Activated T-helper 1 cell treated with anti-CD3 and anti-CD28 coated beads, Interleukin-12 subunit alpha, Interleukin-12 subunit beta, Interleukin-2, Interleukin-4 antibody, amounts not matched to agents 30 ng/mL and 10 ng/mL and 1 ng/mL, durations not matched to agents 14 hours and 24 hours and 36 hours (primary cell): ENCODE data around the gene MN1. TPM values are rescaled to one million over a fixed set of nuclear protein-coding genes. Genes with fewer than 3 reads are reported as not detected.

Experiments
- DNase-seq: peaks from one replicate; pipeline ENCODE4 v3.0.0; 2021; ENCODE audit warnings: low spot score
- H3K27ac Mint-ChIP-seq: one replicate; pipeline ENCODE4 v1.8.0; 2021; ENCODE audit warnings: mild to moderate bottlenecking, mixed read lengths
- H3K27me3 Mint-ChIP-seq: one replicate; pipeline ENCODE4 v1.8.0; 2022; ENCODE audit warnings: mild to moderate bottlenecking, moderate library complexity, mixed read lengths; ENCODE audit not compliant: insufficient read depth
- H3K36me3 Mint-ChIP-seq: one replicate; pipeline ENCODE4 v1.8.0; 2021; ENCODE audit warnings: low read depth, mixed read lengths
- H3K4me1 Mint-ChIP-seq: one replicate; pipeline ENCODE4 v1.8.0; 2021; ENCODE audit warnings: low read depth, mixed read lengths
- H3K4me3 Mint-ChIP-seq: one replicate; pipeline ENCODE4 v1.8.0; 2021; ENCODE audit warnings: mild to moderate bottlenecking, moderate library complexity, mixed read lengths
- H3K9me3 Mint-ChIP-seq: one replicate; pipeline ENCODE4 v1.8.0; 2021; ENCODE audit warnings: mixed read lengths
- intact Hi-C: fragments of 100-400 bp; cut with micrococcal nuclease; formaldehyde crosslinking; loops from one replicate; pipeline ENCODE4 v1.15.1; 2024
- total RNA-seq: library from RNA; stranded (reverse); gene quantifications from 2 replicates; pipeline ENCODE4 v1.2.3, GENCODE V29; 2022

Gene MN1
- total RNA-seq, 1 donor from 2014 or later: 0.08 TPM

DNA sequence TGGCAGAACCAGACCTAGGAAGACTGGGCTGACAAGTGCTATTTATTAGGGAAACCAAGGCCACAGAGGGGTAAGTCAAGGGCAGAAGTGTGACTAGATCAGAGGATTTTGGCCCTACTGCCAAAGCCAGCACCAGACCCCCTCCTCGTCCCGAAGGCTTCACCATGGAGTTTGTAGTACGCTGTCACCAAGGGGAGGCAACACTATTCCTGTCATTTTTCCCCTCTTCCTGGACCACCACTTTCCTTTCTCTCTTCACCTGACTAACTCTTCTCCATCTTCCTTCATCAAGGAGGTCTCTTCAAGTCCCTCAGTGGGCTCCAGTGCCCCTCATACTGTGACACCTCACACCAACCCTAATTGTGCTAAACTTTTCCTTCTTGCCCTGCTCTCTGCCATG is 34.9 kb downstream of the MN1 start:
- peaks cover 6% of the 10 kb centered on the region for H3K27me3 Mint-ChIP-seq
- no peak overlapping the region for H3K27ac Mint-ChIP-seq
- intact Hi-C loops: no loop called here
- no peaks in the 10 kb centered on the region for H3K36me3 Mint-ChIP-seq
- no peaks in the 10 kb centered on the region for H3K4me1 Mint-ChIP-seq
- DNase-seq: no peak
- H3K9me3 Mint-ChIP-seq: no peaks in the 10 kb centered on the region
- H3K4me3 Mint-ChIP-seq: no peak overlapping the region

DNA sequence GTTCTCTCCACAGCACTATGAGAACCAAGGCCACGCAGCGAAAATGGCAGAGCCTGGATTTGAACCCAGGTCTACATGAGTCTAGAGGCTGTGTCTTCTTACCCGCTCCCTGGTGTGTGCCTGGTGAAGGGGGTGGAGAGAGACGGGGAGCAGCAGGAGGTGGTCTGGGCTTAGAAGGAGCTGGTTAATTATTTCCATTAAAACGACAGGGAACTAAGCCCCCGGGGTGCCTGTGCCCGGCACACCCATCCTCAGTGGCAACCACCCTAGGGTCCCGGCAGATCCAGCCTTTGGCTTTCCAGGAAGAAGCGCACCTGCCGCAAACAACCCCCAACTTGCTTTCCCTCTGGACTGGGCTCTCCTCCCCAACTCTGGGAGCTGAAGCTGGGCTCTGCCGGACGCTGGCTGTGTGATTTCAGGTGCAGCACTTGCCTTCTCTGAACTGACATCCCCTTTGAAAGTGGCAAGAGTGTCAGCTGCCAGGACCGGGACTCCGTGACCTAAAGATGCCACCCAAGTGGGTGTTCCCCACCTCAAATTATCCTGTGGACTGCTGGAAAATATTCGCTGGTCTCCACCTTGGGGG is 35.8 kb downstream of the MN1 start:
- Mint-ChIP-seq H3K4me1 (no peaks in the 10 kb centered on the region), H3K4me3 (no peak overlapping the region)
- intact Hi-C loops: no loop called here

DNA sequence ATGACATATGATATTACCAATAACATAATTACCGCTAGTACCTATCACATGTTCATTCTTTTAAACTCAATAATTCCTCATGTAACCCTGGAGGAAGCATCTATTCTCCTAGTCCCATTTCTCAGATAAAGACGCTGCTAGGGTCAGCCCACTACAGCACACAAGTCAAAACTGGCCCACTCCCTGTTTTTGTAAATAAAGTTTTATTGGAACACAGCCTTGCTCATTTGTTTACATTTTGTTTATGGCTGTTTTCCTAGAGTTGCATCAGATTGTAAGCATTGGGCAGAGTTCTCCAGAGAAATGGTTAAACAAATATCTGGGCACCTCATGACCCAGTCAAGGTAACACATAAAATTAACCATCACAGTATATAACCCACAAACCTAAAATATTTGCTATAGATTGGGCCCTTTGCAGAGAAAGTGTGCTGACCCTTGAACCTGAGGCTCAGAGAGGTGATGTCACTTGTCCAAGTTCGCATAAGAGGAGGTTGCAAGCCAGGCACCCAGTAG is 36.8 kb downstream of the MN1 start:
- no peak for DNase-seq
- Mint-ChIP-seq H3K4me3 (no peak overlapping the region), H3K36me3 (no peaks in the 10 kb centered on the region), H3K9me3 (no peaks in the 10 kb centered on the region), H3K27me3 (peaks cover 6% of the 10 kb centered on the region), H3K4me1 (no peaks in the 10 kb centered on the region), H3K27ac (no peak overlapping the region)
- intact Hi-C loops: no loop called here

More for the DNA sequence above, 35.8 kb downstream of the MN1 start:
- H3K36me3 Mint-ChIP-seq: no peaks in the 10 kb centered on the region
- H3K9me3 Mint-ChIP-seq: no peaks in the 10 kb centered on the region
- peaks cover 6% of the 10 kb centered on the region for H3K27me3 Mint-ChIP-seq
- DNase-seq: no peak
- no peak overlapping the region for H3K27ac Mint-ChIP-seq

DNA sequence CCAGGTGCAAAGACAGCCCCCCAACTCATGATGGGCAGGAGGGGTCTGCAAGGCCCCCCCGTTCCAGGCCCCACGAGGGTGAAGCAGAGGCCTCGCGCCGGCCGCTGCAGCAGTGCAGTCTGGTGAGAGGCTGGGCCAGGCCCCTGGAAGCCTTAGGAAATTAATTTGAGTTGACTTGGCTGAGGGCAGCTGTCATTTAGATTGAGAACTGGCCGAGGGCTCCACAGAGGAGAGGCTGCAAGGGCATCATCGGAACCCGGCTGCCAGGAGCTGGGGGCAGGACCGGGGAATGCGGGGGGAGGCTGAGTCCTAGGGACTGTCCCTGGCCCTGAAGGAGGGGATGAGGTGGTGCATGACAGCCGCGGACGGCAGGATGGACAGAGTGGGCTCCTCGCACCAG is 39.9 kb downstream of the MN1 start:
- Mint-ChIP-seq H3K4me1 (no peaks in the 10 kb centered on the region), H3K9me3 (no peaks in the 10 kb centered on the region), H3K36me3 (no peaks in the 10 kb centered on the region), H3K27me3 (no peaks in the 10 kb centered on the region), H3K27ac (no peak overlapping the region), H3K4me3 (no peak overlapping the region)
- intact Hi-C loops: no loop called here
- no peak for DNase-seq

DNA sequence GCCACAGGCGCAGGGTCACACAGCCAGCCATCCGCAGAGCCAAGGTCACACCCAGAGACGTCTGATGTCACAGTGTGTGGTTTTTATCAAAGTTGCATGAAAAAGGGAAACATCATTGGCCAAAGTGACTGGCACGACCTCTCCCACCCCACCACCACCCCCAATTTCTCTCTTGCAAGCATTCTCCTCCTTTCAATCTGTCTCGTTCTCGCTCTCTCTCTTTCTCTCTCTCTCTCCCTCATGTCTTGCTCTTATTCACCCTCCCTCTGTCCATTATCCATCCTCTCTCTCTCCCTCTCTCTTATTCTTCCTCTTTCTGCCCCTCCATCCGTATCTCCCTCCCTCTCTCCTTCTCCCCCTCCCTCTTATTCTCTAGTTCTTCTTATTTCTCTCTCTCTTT is 40.6 kb downstream of the MN1 start:
- Mint-ChIP-seq H3K27ac (no peak overlapping the region), H3K9me3 (no peaks in the 10 kb centered on the region), H3K4me1 (no peaks in the 10 kb centered on the region), H3K4me3 (no peak overlapping the region), H3K27me3 (no peaks in the 10 kb centered on the region), H3K36me3 (no peaks in the 10 kb centered on the region)
- DNase-seq: no peak
- intact Hi-C loops: no loop called here

DNA sequence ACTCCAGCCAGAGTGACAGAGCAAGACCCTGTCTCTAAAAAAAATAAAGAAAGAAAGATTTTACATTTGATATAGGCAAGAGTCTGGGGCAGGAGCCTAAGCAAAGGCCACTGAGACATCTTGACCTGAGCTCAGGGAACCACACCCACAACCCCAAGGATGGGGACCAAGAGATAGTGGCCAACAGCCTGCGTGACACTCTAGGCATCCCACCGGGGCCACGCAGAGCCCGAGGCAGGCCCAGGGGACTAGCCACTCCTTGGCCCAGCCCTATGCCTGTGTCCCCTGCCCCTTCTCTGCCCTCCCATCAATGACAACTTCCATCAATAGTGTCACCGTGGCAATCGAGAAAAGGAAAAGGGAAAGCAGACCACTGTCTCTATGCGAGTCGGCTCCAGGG is 41.1 kb downstream of the MN1 start:
- Mint-ChIP-seq H3K4me1 (no peaks in the 10 kb centered on the region), H3K36me3 (no peaks in the 10 kb centered on the region), H3K4me3 (no peak overlapping the region), H3K27me3 (no peaks in the 10 kb centered on the region), H3K9me3 (no peaks in the 10 kb centered on the region), H3K27ac (no peak overlapping the region)
- intact Hi-C loops: no loop called here
- DNase-seq: no peak

DNA sequence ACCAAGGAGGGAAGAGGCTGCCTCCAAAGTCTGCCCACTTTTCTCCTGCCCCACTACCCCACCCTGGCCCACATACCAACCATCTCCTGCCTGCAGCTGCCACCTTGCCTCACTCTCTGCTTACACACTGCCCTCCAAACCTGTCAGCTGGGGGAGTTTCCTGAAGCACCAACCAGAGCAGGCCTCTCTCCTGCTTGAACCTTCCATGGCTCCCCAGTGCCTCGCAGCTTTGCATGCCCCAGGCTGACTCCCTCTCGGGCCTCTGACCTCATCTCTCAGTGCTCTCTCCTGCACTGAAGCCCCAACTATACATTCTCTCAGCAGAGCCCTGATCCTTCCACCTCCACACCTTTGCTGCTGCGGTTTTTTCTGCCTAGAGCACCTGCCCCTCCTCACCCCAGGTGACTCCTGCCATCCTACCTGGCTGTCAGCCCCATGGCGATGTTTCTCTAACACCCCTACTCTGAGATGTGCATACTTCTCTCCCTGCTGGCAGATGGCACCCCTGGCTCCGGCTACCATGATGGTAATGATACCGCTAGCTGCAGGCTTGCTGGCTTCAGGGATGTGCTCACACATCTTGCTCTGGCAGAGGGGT is 43.5 kb downstream of the MN1 start:
- Mint-ChIP-seq H3K4me1 (no peaks in the 10 kb centered on the region), H3K4me3 (no peak overlapping the region), H3K9me3 (no peaks in the 10 kb centered on the region), H3K27ac (no peak overlapping the region), H3K27me3 (no peaks in the 10 kb centered on the region), H3K36me3 (no peaks in the 10 kb centered on the region)
- no peak for DNase-seq
- intact Hi-C loops: no loop called here

DNA sequence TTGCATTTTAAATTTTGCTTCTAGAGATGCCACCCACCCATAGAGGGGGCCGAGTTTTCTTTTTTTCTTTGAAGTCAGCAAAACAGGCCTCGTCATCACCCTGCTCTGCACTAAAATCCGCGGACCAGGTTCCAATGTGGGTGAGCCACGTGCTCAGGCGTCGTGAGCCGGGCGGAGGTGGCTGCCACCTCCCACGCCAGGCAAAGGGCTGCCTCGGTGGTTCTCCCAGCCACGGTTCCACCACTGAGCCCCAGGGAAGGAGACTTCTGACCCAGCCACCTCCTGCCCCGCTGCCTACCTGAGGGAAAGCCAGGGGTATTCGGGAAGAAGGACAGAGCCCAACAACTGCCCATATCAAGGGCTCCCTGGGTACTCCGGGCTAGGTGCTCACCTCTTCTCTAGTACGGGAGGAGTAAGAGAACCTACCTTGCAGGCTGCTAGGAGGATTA is 45.3 kb downstream of the MN1 start:
- intact Hi-C loops: no loop called here
- H3K27me3 Mint-ChIP-seq: no peaks in the 10 kb centered on the region
- no peak for DNase-seq
- no peaks in the 10 kb centered on the region for H3K36me3 Mint-ChIP-seq
- no peaks in the 10 kb centered on the region for H3K4me1 Mint-ChIP-seq
- H3K27ac Mint-ChIP-seq: no peak overlapping the region
- no peaks in the 10 kb centered on the region for H3K9me3 Mint-ChIP-seq
- H3K4me3 Mint-ChIP-seq: no peak overlapping the region

DNA sequence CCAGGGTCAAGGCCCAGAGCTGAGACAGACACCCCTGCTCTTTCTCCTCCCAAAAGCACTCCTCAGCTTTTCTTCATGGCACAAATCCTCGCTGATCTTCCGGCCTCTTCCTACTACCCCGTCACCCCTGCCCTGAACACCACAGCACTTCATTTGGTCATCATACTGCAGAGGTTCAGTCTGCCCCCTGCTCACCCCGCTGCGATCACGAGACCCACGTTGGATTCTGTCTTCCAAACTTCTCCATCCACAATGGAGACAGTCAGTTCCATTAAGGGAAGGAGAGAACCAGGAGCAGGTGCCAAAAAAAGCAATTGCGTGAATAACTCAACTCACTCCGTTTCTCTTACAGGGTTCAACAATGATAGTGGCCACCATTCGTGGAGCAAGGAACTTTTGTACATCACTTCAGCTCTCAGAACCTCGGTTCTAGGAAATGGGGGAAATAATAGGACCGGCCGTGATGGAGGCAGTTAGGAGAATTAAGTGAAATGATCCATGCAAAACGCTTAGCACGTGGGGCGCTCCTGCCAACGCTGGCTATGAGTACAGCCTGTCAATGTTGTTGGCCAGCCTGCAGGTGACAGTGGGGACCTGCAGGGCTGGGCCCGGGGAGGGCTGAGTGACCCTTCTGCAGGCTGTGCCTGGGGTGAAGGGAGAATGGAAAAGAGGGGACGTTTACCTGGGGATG is 45.9 kb downstream of the MN1 start:
- no peak overlapping the region for H3K4me3 Mint-ChIP-seq
- H3K36me3 Mint-ChIP-seq: no peaks in the 10 kb centered on the region
- H3K9me3 Mint-ChIP-seq: no peaks in the 10 kb centered on the region
- intact Hi-C loops: no loop called here
- no peaks in the 10 kb centered on the region for H3K4me1 Mint-ChIP-seq
- DNase-seq: no peak
- H3K27me3 Mint-ChIP-seq: no peaks in the 10 kb centered on the region
- no peak overlapping the region for H3K27ac Mint-ChIP-seq

GRCh38 chr22:27754888-27755480 is 46.6 kb downstream of the MN1 start:
- Mint-ChIP-seq H3K4me3 (no peak overlapping the region), H3K9me3 (no peaks in the 10 kb centered on the region), H3K27ac (no peak overlapping the region), H3K4me1 (no peaks in the 10 kb centered on the region), H3K27me3 (no peaks in the 10 kb centered on the region), H3K36me3 (no peaks in the 10 kb centered on the region)
- DNase-seq: no peak
- intact Hi-C loops: no loop called here

DNA sequence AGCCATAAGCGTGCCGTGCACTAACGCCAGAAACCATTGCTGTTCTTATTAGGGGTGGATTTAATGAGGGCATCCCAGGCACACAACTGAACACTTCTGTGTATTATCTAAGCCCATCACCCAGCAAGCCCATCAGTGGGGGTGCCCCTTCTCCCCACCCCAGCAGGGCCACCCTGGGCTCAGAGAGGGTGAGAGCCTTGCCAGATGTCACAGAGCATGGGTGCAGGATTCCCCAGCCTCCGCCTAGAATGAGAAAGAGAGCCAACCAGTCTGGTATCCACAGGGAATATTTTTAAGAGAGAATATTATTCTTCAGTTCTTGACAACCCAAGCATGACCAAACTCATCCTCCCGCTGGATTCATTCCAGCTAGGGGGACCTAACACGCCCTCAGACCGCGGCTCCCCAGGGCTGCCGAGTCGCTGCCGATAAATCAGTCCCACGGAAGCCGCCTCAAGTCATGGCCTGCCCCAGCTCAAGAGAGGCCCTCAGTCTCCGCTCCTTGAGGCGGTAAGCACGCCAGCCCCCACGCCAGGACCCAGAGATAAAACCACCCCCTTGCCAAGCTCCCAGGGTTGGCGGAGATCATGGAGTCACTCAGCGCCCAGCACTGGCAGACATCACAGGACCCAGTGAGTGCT is 47.2 kb downstream of the MN1 start:
- H3K27ac Mint-ChIP-seq: no peak overlapping the region
- no peak for DNase-seq
- H3K27me3 Mint-ChIP-seq: no peaks in the 10 kb centered on the region
- no peaks in the 10 kb centered on the region for H3K36me3 Mint-ChIP-seq
- no peaks in the 10 kb centered on the region for H3K4me1 Mint-ChIP-seq
- H3K9me3 Mint-ChIP-seq: no peaks in the 10 kb centered on the region
- intact Hi-C loops: no loop called here
- H3K4me3 Mint-ChIP-seq: no peak overlapping the region

DNA sequence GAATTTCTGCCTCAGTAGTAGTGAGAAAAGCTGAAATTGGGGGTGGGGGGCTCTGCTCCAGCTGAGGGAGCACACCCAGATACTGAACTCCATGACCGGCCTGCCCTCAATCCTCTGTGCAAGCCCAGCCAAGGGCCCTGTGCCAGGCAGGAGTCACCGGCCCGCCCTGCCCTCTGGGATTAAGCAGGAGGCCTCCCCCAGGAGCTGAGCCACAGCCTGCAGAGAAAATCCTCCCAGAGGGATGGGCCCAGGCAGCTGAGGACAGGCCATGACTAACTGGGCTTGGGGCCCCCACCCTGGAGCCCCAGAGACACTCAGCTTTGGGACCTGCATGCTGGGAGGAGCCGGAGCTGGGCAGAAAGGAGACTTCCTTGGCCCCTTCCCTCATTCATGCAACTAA is 48.8 kb downstream of the MN1 start:
- no peak for DNase-seq
- Mint-ChIP-seq H3K9me3 (no peaks in the 10 kb centered on the region), H3K27me3 (no peaks in the 10 kb centered on the region), H3K27ac (no peak overlapping the region), H3K36me3 (no peaks in the 10 kb centered on the region), H3K4me3 (no peak overlapping the region), H3K4me1 (no peaks in the 10 kb centered on the region)
- intact Hi-C loops: no loop called here

DNA sequence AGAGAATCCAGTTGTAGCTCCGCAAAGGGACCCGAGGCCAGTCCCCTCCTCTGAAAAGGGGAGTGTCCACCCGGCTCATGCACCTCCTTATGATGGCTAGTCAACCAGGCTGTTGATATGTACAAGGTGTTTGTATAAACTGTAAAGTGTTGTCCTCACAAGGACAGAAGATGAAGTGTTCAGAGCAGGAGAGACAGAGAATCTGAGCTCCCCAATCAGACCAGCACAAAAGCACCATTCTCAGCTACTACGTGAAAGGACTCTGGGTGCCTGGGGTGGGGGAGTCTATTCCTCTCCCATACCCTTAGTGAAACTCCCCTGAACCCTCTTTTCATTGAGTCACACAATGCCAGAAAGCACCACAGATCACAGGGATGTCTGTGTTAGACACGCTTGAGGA is 49.4 kb downstream of the MN1 start:
- Mint-ChIP-seq H3K4me1 (no peaks in the 10 kb centered on the region), H3K9me3 (no peaks in the 10 kb centered on the region), H3K27ac (no peak overlapping the region), H3K36me3 (no peaks in the 10 kb centered on the region), H3K4me3 (no peak overlapping the region), H3K27me3 (no peaks in the 10 kb centered on the region)
- intact Hi-C loops: no loop called here
- DNase-seq: no peak
